ENCODE results near the gene RBX1. TPM values are rescaled to one million over a fixed set of nuclear protein-coding genes. Genes with fewer than 3 reads are reported as not detected.
A peak's percentile ranks its signal among the peaks of the same experiment; 100 is the strongest.
"Not testable (repeated sequence)": the region's sequence is repeated elsewhere in the genome, so short reads cannot be mapped to it uniquely, and the experiment has no call there.

The RBX1 gene
- total RNA-seq, 1 donor = 73.1 TPM

DNA sequence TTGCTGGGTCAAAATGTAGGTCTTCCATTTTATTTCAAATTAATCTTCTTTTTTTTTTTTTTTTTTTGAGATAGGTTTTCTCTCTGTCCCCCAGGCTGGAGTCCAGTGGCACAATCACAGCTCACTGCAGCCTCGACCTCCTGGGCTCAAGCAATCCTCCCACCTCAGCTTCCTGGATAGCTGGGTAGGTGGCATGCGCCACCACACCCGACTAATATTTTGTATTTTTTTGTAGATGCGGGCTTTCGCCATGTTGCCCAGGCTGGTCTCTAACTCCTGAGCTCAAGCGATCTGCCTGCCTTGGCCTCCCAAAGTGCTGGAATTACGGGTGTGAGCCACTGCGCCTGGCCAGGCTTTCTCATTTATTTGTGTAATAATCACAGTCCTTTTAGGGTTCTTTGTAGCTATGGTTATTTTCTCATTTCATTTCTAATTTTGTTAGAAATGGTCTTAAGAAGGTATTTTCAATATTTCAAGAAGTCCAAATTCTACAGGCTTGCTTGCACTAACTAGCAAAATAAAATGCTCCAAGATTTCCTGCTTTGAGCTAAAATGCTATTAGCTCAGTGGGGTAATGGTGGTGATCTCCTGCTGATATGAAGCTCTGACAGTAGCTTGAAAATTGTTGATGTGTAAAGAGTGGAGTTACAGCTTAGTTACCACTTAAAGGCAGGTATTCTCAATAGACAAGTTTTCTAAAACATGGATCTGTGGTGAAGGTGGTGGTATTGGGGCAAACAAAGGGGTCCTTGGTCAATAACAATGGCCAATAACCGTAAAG is 50.0 kb downstream of the RBX1 start:
- DNase-seq (ENCODE audit: low read depth) = no peak
- TF ChIP-seq, protein P1, sequence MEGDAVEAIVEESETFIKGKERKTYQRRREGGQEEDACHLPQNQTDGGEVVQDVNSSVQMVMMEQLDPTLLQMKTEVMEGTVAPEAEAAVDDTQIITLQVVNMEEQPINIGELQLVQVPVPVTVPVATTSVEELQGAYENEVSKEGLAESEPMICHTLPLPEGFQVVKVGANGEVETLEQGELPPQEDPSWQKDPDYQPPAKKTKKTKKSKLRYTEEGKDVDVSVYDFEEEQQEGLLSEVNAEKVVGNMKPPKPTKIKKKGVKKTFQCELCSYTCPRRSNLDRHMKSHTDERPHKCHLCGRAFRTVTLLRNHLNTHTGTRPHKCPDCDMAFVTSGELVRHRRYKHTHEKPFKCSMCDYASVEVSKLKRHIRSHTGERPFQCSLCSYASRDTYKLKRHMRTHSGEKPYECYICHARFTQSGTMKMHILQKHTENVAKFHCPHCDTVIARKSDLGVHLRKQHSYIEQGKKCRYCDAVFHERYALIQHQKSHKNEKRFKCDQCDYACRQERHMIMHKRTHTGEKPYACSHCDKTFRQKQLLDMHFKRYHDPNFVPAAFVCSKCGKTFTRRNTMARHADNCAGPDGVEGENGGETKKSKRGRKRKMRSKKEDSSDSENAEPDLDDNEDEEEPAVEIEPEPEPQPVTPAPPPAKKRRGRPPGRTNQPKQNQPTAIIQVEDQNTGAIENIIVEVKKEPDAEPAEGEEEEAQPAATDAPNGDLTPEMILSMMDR (IDR thresholded peaks at IDR 0.05; ENCODE audit: insufficient read depth, low read length) = no peak
- no peak overlapping the region for H3K4me3 ChIP-seq (ENCODE audit: low read depth, low read length)

DNA sequence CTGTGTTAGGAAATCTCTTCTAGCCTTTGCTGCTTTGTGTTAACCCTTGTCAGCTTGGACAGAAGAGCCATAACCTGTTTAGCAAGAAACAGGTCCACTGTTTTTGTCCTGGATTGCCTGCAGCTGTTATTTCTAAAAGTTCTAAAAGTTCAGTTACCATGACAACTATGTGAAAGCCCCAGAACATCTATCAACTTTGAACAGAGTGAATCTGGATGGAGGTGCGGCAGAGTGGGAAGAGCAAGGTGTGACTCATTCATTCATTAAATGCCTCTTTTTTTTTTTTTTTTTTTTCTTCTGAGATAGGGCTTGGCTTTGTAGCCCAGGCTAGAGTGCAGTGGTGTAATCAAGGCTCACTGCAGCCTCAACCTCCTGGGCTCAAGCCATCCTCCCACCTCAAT is 50.5 kb downstream of the RBX1 start:
- H3K4me3 ChIP-seq (ENCODE audit: low read depth, low read length) = no peak overlapping the region
- TF ChIP-seq, protein P1 (IDR thresholded peaks at IDR 0.05; ENCODE audit: insufficient read depth, low read length) = no peak
- DNase-seq (ENCODE audit: low read depth) = peak; percentile 28

DNA sequence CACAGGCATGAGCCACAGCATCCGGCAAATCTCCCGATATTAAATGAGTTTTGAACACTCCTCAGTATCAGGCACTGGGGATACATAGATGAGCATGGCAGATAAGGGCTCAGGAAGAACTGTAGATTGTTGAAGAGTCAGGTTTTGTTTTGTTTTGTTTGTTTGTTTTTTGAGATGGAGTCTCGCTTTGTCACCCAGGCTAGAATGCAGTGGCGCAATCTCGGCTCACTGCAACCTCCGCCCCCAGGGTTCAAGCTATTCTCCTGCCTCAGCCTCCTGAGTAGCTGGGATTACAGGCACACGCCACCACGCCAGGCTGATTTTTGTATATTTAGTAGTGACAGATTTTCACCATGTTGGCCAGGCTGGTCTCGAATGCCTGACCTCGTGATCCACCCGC is 51.2 kb downstream of the RBX1 start:
- not testable (repeated sequence) for DNase-seq (ENCODE audit: low read depth); H3K4me3 ChIP-seq (ENCODE audit: low read depth, low read length)

DNA sequence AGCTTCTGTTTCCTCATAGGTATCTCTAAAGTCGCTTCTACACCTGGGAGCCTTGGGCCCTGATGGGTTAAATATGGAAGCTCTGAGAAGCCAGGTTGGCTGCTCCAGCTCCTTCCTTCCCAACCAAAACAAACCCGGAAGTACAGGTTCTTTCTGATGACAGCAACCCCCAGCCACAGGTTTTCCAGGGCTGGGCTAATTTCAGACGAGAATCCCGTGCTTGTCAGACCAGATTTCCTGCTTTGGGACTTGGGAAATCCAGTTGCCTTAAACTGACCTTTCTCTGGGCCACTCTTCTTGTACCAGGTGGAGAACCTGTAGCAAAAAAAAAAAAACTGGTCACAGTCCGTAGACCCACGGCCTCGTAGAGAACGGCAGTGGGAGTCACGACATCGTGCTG is 51.9 kb downstream of the RBX1 start:
- DNase-seq (ENCODE audit: low read depth) = no peak
- TF ChIP-seq, protein P1 (IDR thresholded peaks at IDR 0.05; ENCODE audit: insufficient read depth, low read length) = no peak
- no peak overlapping the region for H3K4me3 ChIP-seq (ENCODE audit: low read depth, low read length)

DNA sequence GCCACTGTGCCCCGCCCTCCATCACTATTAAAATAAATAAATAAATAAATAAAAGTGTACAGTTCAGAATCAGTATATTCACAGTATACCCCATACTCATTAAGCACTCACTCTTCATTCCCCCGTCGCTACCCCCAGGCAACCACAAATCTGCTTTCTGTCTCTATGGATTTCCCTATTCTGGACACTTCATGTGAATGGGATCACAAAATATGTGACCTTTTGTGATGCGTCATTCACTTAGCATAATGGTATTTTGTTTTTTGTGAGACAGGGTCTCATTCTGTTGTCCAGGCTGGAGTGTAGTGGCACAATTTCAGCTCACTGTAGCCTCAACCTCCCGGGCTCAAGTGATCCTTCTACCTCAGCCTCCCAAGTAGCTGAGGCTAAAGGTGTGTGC is 52.8 kb downstream of the RBX1 start:
- TF ChIP-seq, protein P1 (IDR thresholded peaks at IDR 0.05; ENCODE audit: insufficient read depth, low read length) = no peak

DNA sequence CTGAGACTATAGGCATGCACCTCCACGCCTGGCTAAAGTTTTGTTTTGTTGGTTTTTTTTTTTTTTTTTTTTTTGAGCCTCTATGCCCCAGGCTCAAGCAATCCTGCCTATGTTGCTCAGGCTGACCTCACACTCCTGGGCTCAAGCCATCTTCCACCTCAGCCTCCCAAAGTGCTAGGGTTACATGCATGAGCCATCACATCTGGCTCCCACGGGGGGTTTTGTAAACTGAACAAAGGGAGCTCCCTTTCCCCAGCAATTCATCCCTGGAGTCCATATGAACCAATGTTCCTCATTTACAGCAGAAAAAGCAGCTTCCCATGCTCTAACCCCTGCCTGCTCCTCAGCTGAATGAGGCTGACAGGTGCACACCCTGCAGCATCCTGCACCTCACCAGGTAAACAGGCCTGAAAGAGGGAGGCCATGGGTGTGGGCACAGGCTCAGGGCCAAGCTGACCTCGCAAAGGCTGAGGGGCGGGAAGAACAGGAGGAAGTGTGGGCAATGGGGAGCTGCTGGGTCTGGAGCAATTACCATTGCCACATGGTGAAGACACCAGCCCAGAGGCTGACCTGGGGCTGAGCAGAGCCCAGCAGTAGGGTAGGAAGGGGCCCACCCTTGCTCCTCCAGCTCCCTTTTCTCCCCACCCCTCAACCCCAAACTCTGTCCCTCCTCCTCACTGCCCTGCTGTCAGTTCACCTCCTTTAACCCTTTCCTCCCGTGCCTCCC is 58.2 kb downstream of the RBX1 start:
- peak; percentile 76 for DNase-seq (ENCODE audit: low read depth)
- TF ChIP-seq, protein P1 (IDR thresholded peaks at IDR 0.05; ENCODE audit: insufficient read depth, low read length) = no peak
- no peak overlapping the region for H3K4me3 ChIP-seq (ENCODE audit: low read depth, low read length)

More for the DNA sequence above, 52.8 kb downstream of the RBX1 start:
- DNase-seq (ENCODE audit: low read depth) = no peak
- no peak overlapping the region for H3K4me3 ChIP-seq (ENCODE audit: low read depth, low read length)

DNA sequence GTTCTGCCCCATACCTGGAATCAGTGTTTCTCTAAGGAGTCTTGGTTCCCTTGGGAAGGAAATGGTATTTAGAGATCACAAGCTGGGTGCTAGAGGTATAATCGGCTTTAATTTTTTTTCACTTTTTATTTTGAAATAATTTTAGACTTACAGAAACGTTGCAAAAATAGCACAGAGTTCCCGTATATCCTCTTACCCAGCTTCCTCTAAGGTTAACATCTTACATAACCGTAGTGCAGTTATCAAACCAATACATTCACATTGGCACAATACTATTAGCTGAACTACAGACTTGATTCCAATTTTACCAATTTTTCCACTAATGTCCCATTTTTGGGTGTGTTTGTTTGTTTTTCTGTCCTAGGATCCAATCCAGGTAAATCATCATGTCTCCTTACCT is 63.8 kb downstream of the RBX1 start:
- H3K4me3 ChIP-seq (ENCODE audit: low read depth, low read length) = no peak overlapping the region
- DNase-seq (ENCODE audit: low read depth) = no peak
- TF ChIP-seq, protein P1 (IDR thresholded peaks at IDR 0.05; ENCODE audit: insufficient read depth, low read length) = no peak

Measured in fibroblast of the aortic adventitia (primary cell).